Measurements from ENCODE around the gene DDB1. TPM values are rescaled to one million over a fixed set of nuclear protein-coding genes. Genes with fewer than 3 reads are reported as not detected.

DDB1 gene
- total and polyA plus RNA-seq, 9 of the 15 experiments (the other 6 are each of a cell fraction or from before 2014, with no cell fraction given) = 172 to 361 (median 266) TPM

DNA sequence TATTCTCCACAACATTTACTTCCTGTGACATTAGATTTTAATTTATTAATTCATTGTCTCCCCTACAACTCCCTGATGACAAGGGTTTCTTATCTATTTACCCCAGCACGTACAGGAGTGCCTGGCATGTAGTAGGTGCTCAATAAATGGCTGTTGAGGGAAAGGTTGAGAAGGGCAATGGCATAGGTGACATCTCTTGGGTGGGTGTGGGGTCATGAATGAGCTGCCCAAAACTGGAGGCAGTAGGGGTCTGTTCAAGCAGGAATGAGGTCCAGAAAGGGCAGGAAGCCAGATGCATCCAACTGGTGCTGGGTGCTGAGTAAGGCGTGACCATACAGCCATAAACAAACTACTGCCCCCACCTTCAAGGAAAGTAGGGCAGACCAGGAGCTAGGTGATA lies 40.5 kb downstream of the DDB1 start:
- ATAC-seq (0 out of 3 replicates have a peak, but pooled peaks have one; percentile 9), DNase-seq (ENCODE audit: extremely low read depth in 1 of 4, low spot score in 3 of 4) (peak in 2 of 4 experiments; percentile 30 to 34), FAIRE-seq (no peak)
- no peaks in the 10 kb centered on the region for H4K20me1 ChIP-seq (replicated peaks; ENCODE audit: control insufficient read depth, insufficient read depth, low read length)
- ChIA-PET CTCF (ENCODE audit: low intra/inter-chr PET ratio) (no interaction called here), POLR2A (interaction anchor here (0.6 kb wide), 1 partner anchor 19 kb away, joined by 4 read pairs; no protein-coding TSS in a partner anchor)
- peak; percentile 25 for TF ChIP-seq RBM25 (IDR thresholded peaks at IDR 0.05; ENCODE audit: low read depth, low read length, severe bottlenecking)
- TF ChIP-seq, protein P1, sequence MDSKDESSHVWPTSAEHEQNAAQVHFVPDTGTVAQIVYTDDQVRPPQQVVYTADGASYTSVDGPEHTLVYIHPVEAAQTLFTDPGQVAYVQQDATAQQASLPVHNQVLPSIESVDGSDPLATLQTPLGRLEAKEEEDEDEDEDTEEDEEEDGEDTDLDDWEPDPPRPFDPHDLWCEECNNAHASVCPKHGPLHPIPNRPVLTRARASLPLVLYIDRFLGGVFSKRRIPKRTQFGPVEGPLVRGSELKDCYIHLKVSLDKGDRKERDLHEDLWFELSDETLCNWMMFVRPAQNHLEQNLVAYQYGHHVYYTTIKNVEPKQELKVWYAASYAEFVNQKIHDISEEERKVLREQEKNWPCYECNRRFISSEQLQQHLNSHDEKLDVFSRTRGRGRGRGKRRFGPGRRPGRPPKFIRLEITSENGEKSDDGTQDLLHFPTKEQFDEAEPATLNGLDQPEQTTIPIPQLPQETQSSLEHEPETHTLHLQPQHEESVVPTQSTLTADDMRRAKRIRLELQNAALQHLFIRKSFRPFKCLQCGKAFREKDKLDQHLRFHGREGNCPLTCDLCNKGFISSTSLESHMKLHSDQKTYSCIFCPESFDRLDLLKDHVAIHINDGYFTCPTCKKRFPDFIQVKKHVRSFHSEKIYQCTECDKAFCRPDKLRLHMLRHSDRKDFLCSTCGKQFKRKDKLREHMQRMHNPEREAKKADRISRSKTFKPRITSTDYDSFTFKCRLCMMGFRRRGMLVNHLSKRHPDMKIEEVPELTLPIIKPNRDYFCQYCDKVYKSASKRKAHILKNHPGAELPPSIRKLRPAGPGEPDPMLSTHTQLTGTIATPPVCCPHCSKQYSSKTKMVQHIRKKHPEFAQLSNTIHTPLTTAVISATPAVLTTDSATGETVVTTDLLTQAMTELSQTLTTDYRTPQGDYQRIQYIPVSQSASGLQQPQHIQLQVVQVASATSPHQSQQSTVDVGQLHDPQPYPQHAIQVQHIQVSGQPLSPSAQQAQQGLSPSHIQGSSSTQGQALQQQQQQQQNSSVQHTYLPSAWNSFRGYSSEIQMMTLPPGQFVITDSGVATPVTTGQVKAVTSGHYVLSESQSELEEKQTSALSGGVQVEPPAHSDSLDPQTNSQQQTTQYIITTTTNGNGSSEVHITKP (IDR thresholded peaks at IDR 0.05; ENCODE audit: partially characterized antibody) = no peak
- 0 out of 2 replicates have a peak, but pooled peaks have one; percentile 20 for TF ChIP-seq CBFA2T3 (IDR thresholded peaks at IDR 0.05)
- no peak for TF ChIP-seq ATF6 (CRISPR knock-in tag; IDR thresholded peaks at IDR 0.05)
- TF ChIP-seq RBM22 (IDR thresholded peaks at IDR 0.05; ENCODE audit: low read depth, low read length, poor library complexity, severe bottlenecking) = no peak
- no peak for TF ChIP-seq ZBED1 (IDR thresholded peaks at IDR 0.05)
- TF ChIP-seq ARID1B (IDR thresholded peaks at IDR 0.05) = peak; percentile 10; the same call in 1 of the 2 replicates
- TF ChIP-seq TEAD1 (CRISPR knock-in tag; IDR thresholded peaks at IDR 0.05) = no peak
- 0 out of 3 replicates have a peak, but pooled peaks of 1 of the 2 experiments have one; percentile 15 for TF ChIP-seq CBX3 (IDR thresholded peaks at IDR 0.05; ENCODE audit: borderline replicate concordance in 1 of 2, low read length in 2 of 2)
- H3K4me2 ChIP-seq (ENCODE audit: insufficient read depth, low read length) = no peak overlapping the region
- H3K9ac ChIP-seq (ENCODE audit: insufficient read depth in 1 of 2, low read depth in 2 of 2, low read length in 2 of 2) = peak overlapping the region in 1 of 2 experiments; percentile 78; a peak in 1 of 4 replicates
- peaks cover 15 to 50% of the 10 kb centered on the region in 2 experiments; a peak in 4 of 5 replicates for H3K4me1 ChIP-seq (replicated peaks in 1 of 2; ENCODE audit: control insufficient read depth in 2 of 2, insufficient read depth in 2 of 2, low read length in 2 of 2)
- H3K9me1 ChIP-seq (ENCODE audit: control insufficient read depth, insufficient read depth, low read length) = no peaks in the 10 kb centered on the region
- in situ Hi-C loops (cut with MboI) (no loop called here), intact Hi-C loops (cut with micrococcal nuclease) (no loop called here)
- H3K27ac ChIP-seq (ENCODE audit: extremely low read depth, low read depth, low read length) = no peak overlapping the region; the same call in 2 of the 3 replicates
- H3K9me3 ChIP-seq (replicated peaks; ENCODE audit: control insufficient read depth, insufficient read depth, low read depth, low read length) = 0 out of 2 replicates have a peak, but pooled peaks cover 1% of the 10 kb centered on the region
- no peak overlapping the region for H3K4me3 ChIP-seq
- H3K27me3 ChIP-seq (ENCODE audit: control insufficient read depth in 2 of 2, insufficient read depth in 2 of 2, low read length in 2 of 2) = no peaks in the 10 kb centered on the region
- H3K79me2 ChIP-seq (ENCODE audit: control insufficient read depth, insufficient read depth, low read length) = no peaks in the 10 kb centered on the region
- no peak overlapping the region for H2AFZ ChIP-seq (ENCODE audit: low read depth, low read length)
- peaks cover 6% of the 10 kb centered on the region for H3K36me3 ChIP-seq (ENCODE audit: control insufficient read depth, insufficient read depth, low read length)
- BruUV-seq (replicated peaks) = no TSS peak
- WGBS (ENCODE audit: insufficient coverage, low coverage, missing lambda C conversion rate) = 46% methylated on average over 2 of the region's 2 CpGs
